K562 (cell line): ENCODE measurements around the gene ZC3H12A. TPM values are rescaled to one million over a fixed set of nuclear protein-coding genes. Genes with fewer than 3 reads are reported as not detected.

Experiments
- HOXB6 ChIP-seq: fragments of 250-450 bp; sonication (Bioruptor Pico); IDR thresholded peaks from 2 replicates; pipeline ENCODE4 v1.5.1; 2022; ENCODE audit warnings: mild to moderate bottlenecking, borderline replicate concordance
- LCOR ChIP-seq: sonication (generic); formaldehyde crosslinking; IDR thresholded peaks from 2 replicates; pipeline ENCODE4 v1.8.0; 2022; ENCODE audit warnings: mild to moderate bottlenecking, missing genetic modification reagents
- LEF1 ChIP-seq: fragments of 450-650 bp; IDR thresholded peaks from 2 replicates; pipeline ENCODE4 v1.6.1; 2016; ENCODE audit warnings: mild to moderate bottlenecking
- MGA ChIP-seq: fragments of 450-650 bp; IDR thresholded peaks from 2 replicates; pipeline ENCODE4 v1.6.1; 2016; ENCODE audit warnings: mild to moderate bottlenecking, moderate library complexity
- NCOA1 ChIP-seq: fragments of 450-650 bp; IDR thresholded peaks from 2 replicates; pipeline ENCODE4 v1.6.1; 2016; ENCODE audit warnings: low read depth
- RAD21 ChIP-seq, 2 experiments: fragments of 250-450 bp in 1 of 2; fragments of 450-650 bp in 1 of 2; sonication (Bioruptor Pico) in 1 of 2; formaldehyde crosslinking in 1 of 2; IDR thresholded peaks in 1 of 2; conservative IDR thresholded peaks in 1 of 2; 2 replicates each; pipeline versions ENCODE4 v1.4.0 to v1.8.0; 2020 to 2022; ENCODE audit warnings: mild to moderate bottlenecking in 2 of 2, moderate library complexity in 1 of 2
- TFAP4 ChIP-seq: sonication (generic); formaldehyde crosslinking; IDR thresholded peaks from 2 replicates; pipeline ENCODE4 v1.8.0; 2022; ENCODE audit warnings: missing genetic modification reagents, mild to moderate bottlenecking, moderate library complexity, borderline replicate concordance
- ZBTB5 ChIP-seq: fragments of 450-650 bp; IDR thresholded peaks from 2 replicates; pipeline ENCODE4 v1.6.1; 2017; ENCODE audit warnings: antibody characterized with exemption
- ZFPM2 ChIP-seq: fragments of 250-450 bp; sonication (Bioruptor Pico); IDR thresholded peaks from 2 replicates; pipeline ENCODE4 v1.5.1; 2022; ENCODE audit warnings: mild to moderate bottlenecking
- ZNF12 ChIP-seq: sonication (generic); formaldehyde crosslinking; IDR thresholded peaks from 2 replicates; pipeline ENCODE4 v1.4.0; 2020; ENCODE audit warnings: mild to moderate bottlenecking, missing genetic modification reagents
- ZNF586 ChIP-seq: fragments of 450-650 bp; formaldehyde crosslinking; conservative IDR thresholded peaks from 2 replicates; pipeline ENCODE4 v1.4.0; 2020; ENCODE audit warnings: mild to moderate bottlenecking, moderate library complexity
- ZNF699 ChIP-seq: fragments of 250-450 bp; sonication (Bioruptor Pico); IDR thresholded peaks from 2 replicates; pipeline ENCODE4 v1.8.0; 2021; ENCODE audit warnings: mild to moderate bottlenecking, moderate library complexity; ENCODE audit not compliant: insufficient replicate concordance
- ZZZ3 ChIP-seq: fragments of 450-650 bp; IDR thresholded peaks from 2 replicates; pipeline ENCODE4 v1.6.1; 2016; ENCODE audit warnings: antibody characterized with exemption, mild to moderate bottlenecking, moderate library complexity
- polyA plus RNA-seq, 8 experiments: library from polyadenylated mRNA; depleted of rRNA in 4 of 8; stranded (reverse) in 5 of 8; unstranded in 3 of 8; fragments of >200 nt; fragmentation: Nextera tagmentation in 2 of 8; fragmentation: Illumina TruSeq in 1 of 8; extraction: Ambion mirVana in 2 of 8; extraction: Trizol in 1 of 8; gene quantifications; 2 replicates each; pipeline versions ENCODE4 v1.2.1 to v1.2.3, GENCODE V29; 2011 to 2014; ENCODE audit warnings: inconsistent platforms in 1 of 8, missing spikeins in 1 of 8
- total RNA-seq, 7 experiments: library from RNA; depleted of rRNA in 6 of 7; stranded (reverse); fragments of >200 nt in 6 of 7; fragmentation: Illumina TruSeq in 2 of 7; extraction: Trizol in 2 of 7; gene quantifications; 2 replicates each; pipeline versions ENCODE4 v1.2.1 to v1.2.3, GENCODE V29; 2011 to 2021; ENCODE audit warnings: low replicate concordance in 1 of 7

Gene ZC3H12A
- total and polyA plus RNA-seq, 9 of the 15 experiments (the other 6 are each of a cell fraction or from before 2014, with no cell fraction given), result 0.14 to 9.4 (median 6.7) TPM

- peak; percentile 64; the same call in 1 of the 2 replicates for TF ChIP-seq MGA
- TF ChIP-seq LEF1, result peak; percentile 95
- no peak for TF ChIP-seq ZNF12 (CRISPR knock-in tag)
- TF ChIP-seq LCOR (CRISPR knock-in tag), result no peak
- no peak for TF ChIP-seq RAD21 (CRISPR knock-in tag; conservative IDR thresholded peaks at IDR 0.05 in 1 of 2, IDR thresholded peaks at IDR 0.05 in 1 of 2)
- no peak for TF ChIP-seq ZNF586 (CRISPR knock-in tag)
- peak; percentile 90 for TF ChIP-seq TFAP4 (CRISPR knock-in tag)
- no peak for TF ChIP-seq ZBTB5
- TF ChIP-seq ZNF699 (CRISPR knock-in tag), result no peak
- TF ChIP-seq NCOA1, result 0 out of 2 replicates have a peak, but pooled peaks have one; percentile 41
- no peak for TF ChIP-seq ZFPM2 (CRISPR knock-in tag)
- no peak for TF ChIP-seq ZZZ3
- no peak for TF ChIP-seq HOXB6 (CRISPR knock-in tag)
These were observed 5.1 kb downstream of the ZC3H12A start (continued) for GRCh38 chr1:37479255-37480124.
